Spinal cord (tissue), 10 donors: ENCODE measurements around the gene CEBPG. TPM values are rescaled to one million over a fixed set of nuclear protein-coding genes. Genes with fewer than 3 reads are reported as not detected.

Experiments
- DNase-seq, 6 donors: peaks; one replicate each; pipeline versions ENCODE4 v3.0.0 to v3.0.0-alpha.2; 2013 to 2015; ENCODE audit warnings: low spot score in 6 of 6, low read depth in 4 of 6
- H3K27ac ChIP-seq: one replicate; pipeline ENCODE4 v1.5.1; 2013; ENCODE audit warnings: low read depth, low read length, control low read depth
- H3K27me3 ChIP-seq: one replicate; pipeline ENCODE4 v1.6.1; 2013; ENCODE audit warnings: low read length; ENCODE audit not compliant: control insufficient read depth, insufficient read depth
- H3K36me3 ChIP-seq: one replicate; pipeline ENCODE4 v1.6.1; 2013; ENCODE audit warnings: low read length; ENCODE audit not compliant: control insufficient read depth, insufficient read depth
- H3K4me1 ChIP-seq: one replicate; pipeline ENCODE4 v1.6.1; 2013; ENCODE audit warnings: low read length; ENCODE audit not compliant: control insufficient read depth, insufficient read depth
- H3K4me3 ChIP-seq: one replicate; pipeline ENCODE4 v1.5.1; 2013; ENCODE audit warnings: low read depth, low read length, control low read depth
- H3K9me3 ChIP-seq: one replicate; pipeline ENCODE4 v1.6.1; 2013; ENCODE audit warnings: low read length; ENCODE audit not compliant: control insufficient read depth, insufficient read depth
- WGBS: methylation state at CpG from one replicate; pipeline ENCODE4 v1.1.5; 2013; ENCODE audit warnings: missing lambda C conversion rate; ENCODE audit not compliant: insufficient coverage; 5-methylcytosine and 5-hydroxymethylcytosine counted together
- polyA plus RNA-seq, 2 donors: library from polyadenylated mRNA; unstranded; fragments of 120-200 nt; gene quantifications; one replicate each; pipeline ENCODE4 v1.2.1, GENCODE V29; 2013; ENCODE audit not compliant: insufficient read length in 2 of 2
- total RNA-seq, 2 donors: library from RNA; depleted of rRNA in 1 of 2; stranded (reverse); fragments of 120-200 nt in 1 of 2; fragments of >200 nt in 1 of 2; gene quantifications; one replicate each; pipeline versions ENCODE4 v1.2.3 to v1.2.4, GENCODE V29; 2013 to 2014
- donor health status: healthy.

CEBPG gene
- total and polyA plus RNA-seq, 4 donors = 19.2 to 36.3 (median 28.4) TPM

- H3K4me1 ChIP-seq = peaks cover 40% of the 10 kb centered on the region
Measured at GRCh38 chr19:33427801-33428626, 54.5 kb downstream of the CEBPG start.

GRCh38 chr19:33428627-33429125 is 55.2 kb downstream of the CEBPG start:
- H3K4me1 ChIP-seq = peaks cover 42% of the 10 kb centered on the region
- H3K4me3 ChIP-seq = no peak overlapping the region
- H3K36me3 ChIP-seq = no peaks in the 10 kb centered on the region
- no peaks in the 10 kb centered on the region for H3K27me3 ChIP-seq
- no peak for DNase-seq
- no peak overlapping the region for H3K27ac ChIP-seq
- 98% methylated on average over 4 of the region's 5 CpGs for WGBS
- no peaks in the 10 kb centered on the region for H3K9me3 ChIP-seq

More at GRCh38 chr19:33427801-33428626, 54.5 kb downstream of the CEBPG start:
- Histone ChIP-seq H3K27ac (no peak overlapping the region), H3K36me3 (no peaks in the 10 kb centered on the region), H3K9me3 (no peaks in the 10 kb centered on the region), H3K4me3 (no peak overlapping the region), H3K27me3 (no peaks in the 10 kb centered on the region)
- DNase-seq = peak in 1 of 6 donors; percentile 22
- 83% methylated on average over 21 of the region's 22 CpGs for WGBS

- H3K36me3 ChIP-seq = peaks cover under 1% of the 10 kb centered on the region
- H3K27me3 ChIP-seq = no peaks in the 10 kb centered on the region
- peaks cover 42% of the 10 kb centered on the region for H3K4me1 ChIP-seq
- H3K27ac ChIP-seq = no peak overlapping the region
- H3K4me3 ChIP-seq = no peak overlapping the region
- no peaks in the 10 kb centered on the region for H3K9me3 ChIP-seq
- 61% methylated on average over 16 of the region's 17 CpGs for WGBS
- DNase-seq = peak in 1 of 6 donors; percentile 46
Measured at GRCh38 chr19:33429891-33430673, 56.6 kb downstream of the CEBPG start.

GRCh38 chr19:33430674-33431277 is 57.3 kb downstream of the CEBPG start:
- Histone ChIP-seq H3K4me3 (no peak overlapping the region), H3K4me1 (peaks cover 42% of the 10 kb centered on the region), H3K36me3 (peaks cover 7% of the 10 kb centered on the region), H3K27ac (no peak overlapping the region), H3K27me3 (no peaks in the 10 kb centered on the region), H3K9me3 (no peaks in the 10 kb centered on the region)
- WGBS = 16% methylated on average over 11 of the region's 13 CpGs
- DNase-seq = peak in 5 of 6 donors; percentile 66 to 95 (median 71)

- 56% methylated on average over 4 of the region's 5 CpGs for WGBS
- no peak overlapping the region for H3K27ac ChIP-seq
- H3K36me3 ChIP-seq = peaks cover 16% of the 10 kb centered on the region
- H3K27me3 ChIP-seq = no peaks in the 10 kb centered on the region
- peaks cover 49% of the 10 kb centered on the region for H3K4me1 ChIP-seq
- H3K9me3 ChIP-seq = no peaks in the 10 kb centered on the region
- peak in 2 of 6 donors; percentile 32 to 50 for DNase-seq
- no peak overlapping the region for H3K4me3 ChIP-seq
Measured at GRCh38 chr19:33432015-33432414, 58.5 kb downstream of the CEBPG start.

Other genes with a start within 250 kb of the CEBPG start
- under 1 TPM in 1 of 2 donors, not detected in 1; 0.22 TPM for gene WDR88, start 241.6 kb upstream of the CEBPG start, total RNA-seq
- 1 to 10 TPM; 1.0 to 1.4 TPM for gene WDR88, start 241.6 kb upstream of the CEBPG start, polyA plus RNA-seq
- 10 to 100 TPM; 35.4 to 44.7 TPM for gene LRP3, start 179.4 kb upstream of the CEBPG start, total RNA-seq
- gene LRP3, start 179.4 kb upstream of the CEBPG start, polyA plus RNA-seq = 100 to 1,000 TPM; 122 to 130 TPM
- gene SLC7A10, start 147.9 kb upstream of the CEBPG start, total RNA-seq = 1 to 10 TPM; 3.8 to 5.4 TPM
- 10 to 100 TPM; 34.3 to 43.2 TPM for gene SLC7A10, start 147.9 kb upstream of the CEBPG start, polyA plus RNA-seq
- gene CEBPA, start 71.2 kb upstream of the CEBPG start, total RNA-seq = 1 to 10 TPM; 5.1 to 6.4 TPM
- gene CEBPA, start 71.2 kb upstream of the CEBPG start, polyA plus RNA-seq = 1 to 10 TPM; 6.0 to 6.7 TPM
- 10 to 100 TPM; 30.0 to 36.3 TPM for gene PEPD, start 148.1 kb downstream of the CEBPG start, total RNA-seq
- 10 to 100 TPM; 60.9 to 62.6 TPM for gene PEPD, start 148.1 kb downstream of the CEBPG start, polyA plus RNA-seq
- 1 to 10 TPM; 3.3 to 6.5 TPM for gene CHST8, start 248.2 kb downstream of the CEBPG start, total RNA-seq
- gene CHST8, start 248.2 kb downstream of the CEBPG start, polyA plus RNA-seq = 10 to 100 TPM; 14.4 to 17.7 TPM